Mammary epithelial cell (primary cell): ENCODE results near the gene OR6C76.

ENCODE experiments used
- EZH2 ChIP-seq: IDR thresholded peaks from 2 replicates; pipeline ENCODE4 v1.6.1; 2012; ENCODE audit warnings: low read length, inconsistent platforms, borderline replicate concordance
- TF ChIP-seq, protein P1 (sequence below), 2 donors: IDR thresholded peaks in 1 of 2; conservative IDR thresholded peaks in 1 of 2; 2 replicates each; pipeline ENCODE4 v1.5.1; 2011 to 2012; ENCODE audit warnings: inconsistent platforms in 2 of 2, low read length in 2 of 2, mild to moderate bottlenecking in 2 of 2, control low read depth in 1 of 2, low read depth in 1 of 2; ENCODE audit not compliant: insufficient read depth in 1 of 2; ENCODE audit errors: extremely low read depth in 1 of 2

DNA sequence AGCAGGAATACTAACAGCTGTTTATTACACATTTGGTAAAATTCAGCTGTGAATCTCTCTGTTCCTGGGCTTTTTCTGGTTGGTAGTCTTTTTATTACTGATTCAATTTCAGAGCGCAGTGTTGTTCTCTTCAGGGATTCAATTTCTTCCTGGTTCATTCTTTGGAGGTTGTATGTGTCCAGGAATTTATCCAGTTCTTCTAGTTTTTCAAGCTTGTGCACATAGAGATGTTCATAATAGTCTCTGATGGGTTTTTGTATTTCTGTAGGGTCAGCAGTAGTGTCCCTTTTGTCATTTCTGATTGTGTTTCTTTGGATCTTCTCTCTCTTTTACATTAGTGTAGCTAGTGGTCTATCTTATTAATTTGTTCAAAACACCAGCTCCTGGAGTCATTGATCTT, 9.1 kb upstream of the OR6C76 start:
- TF ChIP-seq EZH2: no peak
- TF ChIP-seq, protein P1, sequence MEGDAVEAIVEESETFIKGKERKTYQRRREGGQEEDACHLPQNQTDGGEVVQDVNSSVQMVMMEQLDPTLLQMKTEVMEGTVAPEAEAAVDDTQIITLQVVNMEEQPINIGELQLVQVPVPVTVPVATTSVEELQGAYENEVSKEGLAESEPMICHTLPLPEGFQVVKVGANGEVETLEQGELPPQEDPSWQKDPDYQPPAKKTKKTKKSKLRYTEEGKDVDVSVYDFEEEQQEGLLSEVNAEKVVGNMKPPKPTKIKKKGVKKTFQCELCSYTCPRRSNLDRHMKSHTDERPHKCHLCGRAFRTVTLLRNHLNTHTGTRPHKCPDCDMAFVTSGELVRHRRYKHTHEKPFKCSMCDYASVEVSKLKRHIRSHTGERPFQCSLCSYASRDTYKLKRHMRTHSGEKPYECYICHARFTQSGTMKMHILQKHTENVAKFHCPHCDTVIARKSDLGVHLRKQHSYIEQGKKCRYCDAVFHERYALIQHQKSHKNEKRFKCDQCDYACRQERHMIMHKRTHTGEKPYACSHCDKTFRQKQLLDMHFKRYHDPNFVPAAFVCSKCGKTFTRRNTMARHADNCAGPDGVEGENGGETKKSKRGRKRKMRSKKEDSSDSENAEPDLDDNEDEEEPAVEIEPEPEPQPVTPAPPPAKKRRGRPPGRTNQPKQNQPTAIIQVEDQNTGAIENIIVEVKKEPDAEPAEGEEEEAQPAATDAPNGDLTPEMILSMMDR (conservative IDR thresholded peaks at IDR 0.05 in 1 of 2, IDR thresholded peaks at IDR 0.05 in 1 of 2; ENCODE audit: extremely low read depth in 1 of 2, insufficient read depth in 1 of 2, low read depth in 1 of 2, low read length in 2 of 2): no peak
